UCSD-AML1 (cell line): ENCODE data around the gene FBL.
"Not testable (repeated sequence)": the region's sequence is repeated elsewhere in the genome, so short reads cannot be mapped to it uniquely, and the experiment has no call there.

Experiments
- DNase-seq: peaks from one replicate; lab custom pipeline; 2025; ENCODE audit not compliant: unreplicated experiment; lab: John Stamatoyannopoulos, UW

The FBL gene

DNA sequence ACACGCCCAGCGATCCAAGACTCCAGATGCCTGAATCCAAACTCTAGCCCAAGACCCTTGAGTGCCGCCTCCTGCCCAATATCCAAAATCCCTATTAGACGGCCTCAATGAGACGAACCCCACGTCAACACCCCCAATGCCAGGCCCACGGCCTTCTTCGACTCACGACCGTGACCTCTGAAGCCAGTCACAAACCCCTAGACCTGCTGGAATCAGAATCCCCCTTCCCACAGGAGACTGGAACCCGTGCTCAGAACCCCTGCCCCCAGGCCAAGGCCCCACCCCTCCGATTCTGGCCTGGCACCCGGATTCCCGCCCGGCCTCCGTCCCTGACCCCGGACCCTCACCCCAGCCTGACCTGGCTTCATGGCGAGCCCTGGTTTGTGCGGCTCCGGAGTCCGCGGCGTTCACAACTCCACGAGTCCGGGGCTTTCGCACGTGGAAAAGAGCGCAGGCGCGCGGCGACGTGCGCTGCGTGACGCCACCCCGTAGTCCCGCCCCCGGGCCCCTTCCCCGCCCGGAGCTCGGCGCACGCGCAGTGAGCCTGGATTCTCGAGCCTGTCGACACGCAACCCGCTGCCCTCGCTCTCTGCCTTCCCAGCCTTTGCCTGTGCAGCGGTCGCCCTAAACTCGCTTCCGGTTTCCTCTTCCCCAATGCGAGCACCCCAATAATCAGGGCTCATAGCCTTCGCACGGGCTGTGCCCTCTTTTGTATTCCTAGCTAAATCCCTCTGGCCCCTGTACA lies at the start of gene FBL:
FBL (minus strand) TSS at position 447 of the 745 bp plus-strand sequence; CDS start at position 368, 79 bp downstream.
- DNase-seq: peak; percentile 96

DNA sequence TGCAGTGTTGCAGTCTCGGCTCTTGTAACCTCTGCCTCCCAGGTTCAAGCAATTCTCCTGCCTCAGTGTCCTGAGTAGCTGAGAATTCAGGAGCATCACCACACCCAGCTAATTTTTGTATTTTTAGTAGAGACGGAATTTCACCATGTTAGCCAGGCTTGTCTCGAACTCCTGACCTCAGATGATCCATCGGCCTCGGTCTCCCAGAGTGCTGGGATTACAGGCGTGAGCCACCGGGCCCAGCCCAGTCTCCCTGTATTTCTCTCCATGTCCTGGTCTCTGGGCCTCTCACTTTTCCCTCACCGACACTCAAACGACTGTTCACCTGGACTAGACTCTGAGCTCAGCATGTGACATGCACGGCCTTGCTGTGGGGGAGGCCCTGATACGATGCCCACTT lies 48.9 kb upstream of the FBL start:
- not testable (repeated sequence) for DNase-seq

DNA sequence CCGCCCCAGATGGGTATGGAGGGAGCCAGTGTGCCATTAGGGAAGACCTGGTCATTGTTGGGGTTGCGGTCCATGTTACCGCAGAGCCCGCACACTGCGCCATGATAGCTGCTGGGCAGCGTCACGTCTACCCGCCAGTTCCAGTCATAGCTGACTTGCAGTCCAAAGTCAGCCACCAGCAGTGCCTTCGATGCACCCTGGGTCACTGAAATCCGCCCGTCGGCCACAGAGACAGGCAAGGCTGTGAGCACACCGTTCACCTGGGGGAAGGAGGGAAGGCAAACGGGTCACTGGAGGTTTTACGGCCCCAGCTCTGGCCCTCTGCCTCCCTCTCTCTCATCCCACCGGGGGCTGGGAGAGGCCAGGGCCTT lies 48.0 kb upstream of the FBL start:
- not testable (repeated sequence) for DNase-seq

DNA sequence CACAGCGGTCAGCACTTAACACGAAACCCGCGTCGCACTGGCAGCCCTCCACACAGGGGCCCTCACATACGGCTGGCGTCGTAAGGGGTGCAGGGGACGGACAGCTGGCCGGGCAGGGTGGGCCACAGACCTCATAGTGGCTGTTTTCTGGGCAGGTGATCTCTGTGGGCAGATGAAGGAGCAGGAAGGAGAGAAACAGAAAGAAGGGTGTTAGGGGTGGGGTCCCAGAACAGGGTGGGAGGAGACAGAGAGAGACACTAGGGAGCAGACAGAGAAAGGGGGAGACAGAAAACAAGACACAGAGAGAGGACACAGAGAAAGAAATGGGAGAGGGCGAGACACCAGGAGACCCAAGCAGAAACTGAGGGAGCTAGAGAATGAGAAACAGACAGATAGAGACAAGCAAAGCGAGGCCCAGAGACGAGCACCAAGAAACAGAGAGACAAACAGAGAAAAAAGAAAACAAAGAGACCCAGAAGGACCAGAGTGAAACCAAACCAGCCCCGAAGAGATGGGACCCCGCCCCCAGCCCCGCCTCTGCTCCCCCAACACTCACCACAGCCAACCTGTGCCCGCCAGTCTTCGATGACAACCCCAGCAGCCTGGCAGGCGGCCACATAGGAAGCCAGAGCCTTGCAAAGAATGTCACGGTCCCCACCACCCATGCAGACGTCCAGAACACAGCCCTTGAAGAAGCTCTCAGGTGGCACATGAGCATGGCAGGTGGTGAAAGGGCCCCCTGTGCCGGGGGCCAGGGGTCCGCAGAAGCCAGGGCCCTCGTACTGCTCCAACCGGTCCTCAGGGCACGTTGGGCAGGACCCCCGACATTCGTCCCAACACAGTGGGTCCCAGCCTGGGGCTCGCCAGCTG lies 47.4 kb upstream of the FBL start:
- DNase-seq: not testable (repeated sequence)

DNA sequence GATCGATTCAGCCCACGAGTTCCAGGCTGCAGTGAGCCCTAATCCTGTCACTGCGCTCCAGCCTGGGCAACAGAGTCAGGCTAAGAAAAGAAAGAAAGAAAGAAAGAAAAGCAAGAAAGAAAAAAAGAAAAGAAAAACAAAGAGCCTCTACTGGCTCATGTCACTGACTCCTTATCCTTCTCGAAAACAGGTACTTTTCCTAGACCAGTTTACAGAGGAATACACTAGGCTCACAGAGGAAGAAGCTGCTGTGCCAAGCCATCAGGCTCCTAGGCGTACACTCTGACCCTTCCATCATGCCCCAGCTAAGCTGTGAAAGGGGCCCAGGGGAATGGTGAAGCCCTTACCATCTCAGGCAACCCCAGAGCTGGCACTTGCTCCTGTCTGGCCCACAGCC lies 46.3 kb upstream of the FBL start:
- not testable (repeated sequence) for DNase-seq

DNA sequence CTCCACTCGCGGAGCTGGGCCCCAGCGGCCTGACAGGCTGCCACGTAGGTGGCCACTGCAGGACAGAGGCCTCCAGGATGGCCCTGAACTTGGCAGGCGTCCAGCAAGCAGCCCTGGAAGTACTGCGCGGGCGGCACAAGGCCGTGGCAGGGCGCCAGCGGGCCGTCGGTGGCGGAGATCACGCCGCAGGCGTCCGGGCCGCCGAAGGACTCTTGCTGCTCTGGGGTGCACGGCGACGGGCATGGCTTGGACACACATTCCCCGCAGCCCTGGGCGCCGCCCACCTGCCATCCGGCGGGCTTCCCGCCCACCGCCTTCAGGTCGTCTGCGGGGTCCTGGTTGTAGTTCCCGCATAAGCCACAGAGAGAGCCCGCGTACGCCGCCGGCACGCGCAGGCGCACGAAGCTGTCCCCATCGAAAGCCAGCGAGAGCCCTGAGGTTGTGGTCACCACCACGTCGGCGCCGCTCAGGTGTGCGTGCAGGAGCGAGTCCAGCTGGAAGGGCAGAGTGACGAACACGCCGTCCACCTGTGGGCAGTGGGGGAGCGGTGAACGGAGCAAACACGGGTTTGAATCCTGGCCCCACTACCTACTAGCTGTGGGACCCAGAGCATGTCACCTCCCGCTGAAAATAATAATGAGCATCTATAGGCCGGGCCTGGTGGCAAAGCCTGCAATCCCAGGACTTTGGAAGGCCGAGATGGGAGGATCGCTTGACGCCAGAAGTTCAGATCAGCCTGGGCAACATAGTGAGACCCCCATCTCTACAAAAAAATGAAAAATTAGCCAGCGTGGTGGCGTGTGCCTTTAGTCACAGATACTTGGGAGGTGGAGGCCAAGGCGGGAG lies 45.7 kb upstream of the FBL start:
- not testable (repeated sequence) for DNase-seq

DNA sequence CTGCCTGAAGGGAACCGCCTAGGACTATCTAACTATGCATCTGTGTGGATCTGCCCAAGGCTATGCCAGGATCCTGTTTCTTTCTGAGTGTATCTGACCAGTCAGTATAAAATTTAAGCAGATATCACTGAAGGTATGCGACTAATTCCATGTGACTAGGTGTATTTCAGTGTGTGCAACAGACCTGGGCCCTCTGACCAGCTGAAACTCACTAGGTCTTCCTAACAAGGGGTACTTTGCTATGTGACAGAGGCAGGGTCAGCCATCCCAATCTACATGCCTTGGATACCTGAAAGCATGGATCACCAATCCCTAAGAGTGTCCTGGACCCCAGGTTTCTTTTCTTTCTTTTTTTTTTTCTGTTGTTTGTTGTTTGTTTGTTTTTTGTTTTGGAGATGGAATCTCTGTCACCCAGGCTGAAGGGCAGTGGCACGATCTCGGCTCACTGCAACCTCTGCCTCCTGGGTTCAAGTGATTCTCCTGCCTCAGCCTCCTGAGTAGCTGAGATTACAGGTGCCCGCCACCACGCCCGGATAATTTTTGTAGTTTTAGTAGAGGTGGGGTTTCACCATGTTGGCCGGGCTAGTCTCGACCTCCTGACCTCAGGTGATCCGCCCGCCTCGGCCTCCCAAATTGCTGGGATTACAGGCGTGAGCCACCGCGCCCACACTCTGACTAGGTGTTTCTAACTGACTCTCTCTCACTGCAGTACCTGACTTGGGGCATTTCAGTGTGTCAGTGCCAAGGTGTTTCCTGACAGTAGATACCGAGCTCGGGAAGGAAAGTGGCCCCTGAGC lies 44.8 kb upstream of the FBL start:
- DNase-seq: no peak

DNA sequence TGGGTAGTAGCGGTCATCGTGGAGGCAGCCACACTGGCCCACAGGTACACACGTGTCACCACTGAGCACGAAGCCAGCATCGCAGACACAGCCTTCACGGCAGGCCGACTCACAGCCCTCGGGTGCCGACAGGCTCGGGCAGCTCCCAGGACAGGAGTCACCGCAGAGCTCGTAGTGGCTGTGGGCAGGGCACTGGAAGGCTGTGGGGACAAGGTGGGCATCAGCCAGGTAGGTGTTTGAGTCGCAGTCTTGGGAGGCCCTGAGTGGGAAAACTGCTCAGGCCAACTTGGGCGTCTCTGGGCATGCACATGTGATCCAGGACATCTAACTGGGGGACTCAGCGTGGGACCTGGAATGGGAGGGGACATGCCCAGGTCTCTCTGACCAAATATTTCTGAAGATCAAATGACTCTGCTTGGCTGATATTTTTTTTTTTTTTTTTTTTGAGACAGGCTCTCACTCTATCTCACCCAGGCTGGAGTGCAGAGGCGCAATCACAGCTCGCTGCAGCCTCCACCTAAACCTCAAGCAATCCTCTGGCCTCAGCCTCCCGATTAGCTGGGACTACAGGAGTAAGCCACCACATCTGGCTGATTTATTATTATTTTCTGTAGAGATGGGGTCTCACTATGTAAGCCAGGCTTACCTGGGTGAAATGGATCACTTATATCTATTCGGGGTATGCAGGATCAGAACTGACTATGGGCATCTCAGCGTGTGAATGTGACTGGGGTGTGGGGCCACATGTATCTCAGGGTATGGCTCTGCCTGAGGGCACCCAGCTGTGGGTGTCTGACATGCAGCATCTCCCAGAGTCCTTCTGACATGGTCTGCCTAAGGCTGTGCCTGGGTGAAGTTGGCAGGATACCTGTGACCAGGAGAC lies 43.9 kb upstream of the FBL start:
- DNase-seq: not testable (repeated sequence)

DNA sequence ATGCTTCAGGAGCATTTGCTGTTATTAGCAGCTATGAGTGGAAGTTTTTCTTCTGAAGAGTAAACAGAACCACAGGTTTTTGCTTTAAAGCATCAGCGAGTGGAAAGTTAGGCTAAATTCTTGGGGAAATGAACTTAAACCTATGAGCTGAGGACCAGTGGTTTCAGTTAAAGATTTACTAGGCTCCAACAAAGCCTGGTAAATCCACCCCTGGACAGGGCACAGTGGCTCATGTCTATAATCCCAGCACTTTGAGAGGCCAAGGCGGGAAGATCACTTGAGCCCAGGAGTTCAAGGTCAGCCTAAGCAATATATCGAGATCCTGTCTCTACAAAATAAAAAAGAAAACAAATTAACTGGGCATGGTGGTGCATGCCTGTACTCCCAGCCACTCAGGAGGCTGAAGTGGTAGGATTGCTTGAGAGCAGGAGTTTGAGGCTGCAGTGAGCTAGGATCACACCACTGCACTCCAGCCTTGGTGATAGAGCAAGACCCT lies 41.3 kb upstream of the FBL start:
- not testable (repeated sequence) for DNase-seq

DNA sequence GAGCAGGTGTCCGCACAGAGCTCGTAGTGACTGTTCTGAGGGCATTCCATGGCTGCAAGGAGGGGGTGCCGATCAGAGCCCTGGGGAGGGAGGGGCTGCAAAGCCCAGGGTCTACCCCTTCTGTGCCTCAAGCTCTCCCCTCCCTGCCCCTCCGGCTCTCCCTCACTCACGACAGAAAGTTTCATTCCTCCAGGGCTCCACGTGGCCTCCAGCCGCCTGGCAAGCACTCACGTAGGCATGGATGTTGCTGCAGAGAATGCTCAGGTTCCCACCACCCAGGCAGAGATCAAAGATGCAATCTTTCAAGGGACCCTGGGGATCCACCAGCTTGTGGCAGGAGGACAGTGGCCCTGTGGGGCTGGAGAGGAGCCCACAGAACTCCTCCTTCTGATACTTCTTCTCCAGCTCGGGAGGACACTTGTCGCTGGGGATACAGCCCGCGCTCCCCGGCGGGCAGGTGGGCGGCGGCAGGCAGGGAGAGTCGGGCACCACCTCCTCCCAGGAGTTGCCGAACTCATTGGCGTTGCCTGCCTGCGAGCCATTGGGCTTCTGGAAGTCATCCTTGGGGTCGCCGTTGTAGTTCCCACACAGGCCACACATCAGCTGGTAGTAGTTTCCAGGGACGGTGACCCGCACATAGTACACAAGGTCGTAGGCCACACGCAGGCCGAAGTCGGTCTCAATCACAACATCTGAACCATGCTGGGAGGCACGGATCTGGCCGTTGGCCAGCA lies 39.8 kb upstream of the FBL start:
- not testable (repeated sequence) for DNase-seq

DNA sequence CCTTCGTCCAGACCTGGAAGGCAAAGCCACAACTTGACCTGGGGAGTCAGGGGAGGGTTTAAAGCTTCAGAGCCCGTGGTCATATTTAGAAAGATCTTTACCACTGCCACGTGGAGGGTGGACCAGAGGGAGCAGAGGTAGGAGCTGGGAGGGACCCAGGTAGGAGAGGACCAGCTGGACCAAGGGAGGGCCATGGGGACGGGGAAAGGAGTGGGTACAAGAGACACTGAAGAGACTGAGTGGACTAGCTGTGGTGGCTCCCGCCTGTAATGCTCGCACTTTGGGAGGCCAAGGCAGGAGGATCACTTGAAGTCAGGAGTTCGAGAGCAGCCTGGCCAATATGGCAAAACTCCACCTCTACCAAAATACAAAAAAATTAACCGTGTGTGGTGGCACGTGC lies 38.5 kb upstream of the FBL start:
- not testable (repeated sequence) for DNase-seq

DNA sequence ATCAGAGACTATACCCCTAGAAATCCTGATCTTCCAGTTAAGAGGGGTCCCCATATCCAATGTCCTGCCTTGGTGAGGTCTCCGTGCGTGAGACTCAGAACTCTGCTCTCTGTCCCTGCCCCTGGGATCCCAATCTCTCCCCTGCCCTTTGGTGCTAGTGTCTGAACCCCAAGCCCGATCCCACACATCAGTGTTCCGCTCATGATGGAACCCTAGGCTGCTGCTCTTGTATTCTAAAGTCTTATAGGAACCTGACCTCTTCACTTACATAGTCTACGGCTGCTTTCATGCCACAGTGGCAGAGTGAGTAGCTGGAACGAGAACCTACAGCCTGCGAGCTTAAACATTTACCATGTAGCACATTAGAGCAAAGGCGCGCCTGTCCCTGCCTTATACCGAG lies 36.5 kb upstream of the FBL start:
- DNase-seq: not testable (repeated sequence)

DNA sequence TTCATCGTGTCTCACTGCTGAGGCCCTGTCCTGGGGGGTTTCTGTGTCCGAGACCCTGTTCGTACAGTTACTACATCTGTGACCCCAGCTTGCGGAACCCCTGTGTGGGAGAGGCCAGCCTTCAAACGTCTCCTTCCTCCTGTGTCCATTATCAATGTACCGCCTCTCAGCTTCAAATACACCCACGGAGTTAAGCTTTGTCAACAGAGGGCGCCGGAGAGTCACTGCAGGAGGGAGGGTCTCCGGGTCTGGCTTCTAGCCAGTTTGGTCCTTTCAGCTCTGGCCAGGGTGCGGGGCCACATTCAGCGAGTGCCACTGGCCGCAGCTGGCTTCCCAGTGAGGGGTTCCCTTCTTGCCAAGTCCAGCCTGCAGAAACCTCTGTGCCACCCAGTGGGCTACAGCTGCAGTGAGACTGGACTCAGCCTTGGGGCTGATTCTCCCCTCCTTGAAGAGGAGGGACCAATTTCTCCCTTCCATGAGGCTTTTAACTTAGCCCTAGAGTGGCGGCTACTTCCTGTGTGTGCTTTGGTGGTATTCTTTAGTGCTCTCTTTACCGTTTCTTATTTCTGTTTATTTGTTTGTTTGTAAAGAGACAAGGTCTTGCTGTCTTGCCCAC lies 35.4 kb upstream of the FBL start:
- peak; percentile 39 for DNase-seq

DNA sequence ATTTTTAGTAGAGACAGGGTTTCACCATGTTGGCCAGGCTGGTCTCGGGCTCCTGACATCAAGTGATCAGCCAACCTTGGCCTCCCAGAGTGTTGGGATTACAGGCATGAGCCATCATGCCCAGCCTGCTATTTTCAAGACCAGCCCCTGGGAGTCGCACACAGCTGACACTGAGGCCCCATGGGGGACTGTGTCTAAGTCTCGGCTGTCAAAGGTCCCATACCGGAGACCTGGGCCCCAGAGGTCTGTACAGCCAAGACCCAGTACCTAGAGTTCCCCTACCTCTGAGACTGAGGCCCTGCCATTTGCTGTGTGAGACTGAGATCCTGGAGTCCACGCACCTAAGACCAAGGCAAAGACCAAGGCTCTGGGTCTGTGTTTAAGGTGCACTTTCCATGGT lies 34.1 kb upstream of the FBL start:
- not testable (repeated sequence) for DNase-seq

DNA sequence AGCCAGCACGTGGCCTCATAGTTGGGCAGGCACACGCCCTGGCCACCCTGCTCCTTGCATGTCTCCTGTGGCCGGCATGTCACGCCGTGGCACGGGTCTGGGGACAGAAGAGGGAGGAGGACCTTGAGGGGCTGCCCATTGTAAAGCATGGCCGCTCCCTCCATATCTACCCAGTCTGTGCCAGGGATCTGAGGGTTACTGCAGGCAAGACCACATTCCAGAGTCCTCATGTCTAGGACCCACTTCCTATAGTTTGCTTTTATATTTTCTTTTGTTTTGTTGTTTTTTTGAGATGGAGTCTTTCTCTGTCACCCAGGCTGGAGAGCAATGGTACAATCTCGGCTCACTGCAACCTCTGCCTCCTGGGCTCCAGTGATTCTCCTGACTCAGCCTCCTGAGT lies 33.6 kb upstream of the FBL start:
- not testable (repeated sequence) for DNase-seq

DNA sequence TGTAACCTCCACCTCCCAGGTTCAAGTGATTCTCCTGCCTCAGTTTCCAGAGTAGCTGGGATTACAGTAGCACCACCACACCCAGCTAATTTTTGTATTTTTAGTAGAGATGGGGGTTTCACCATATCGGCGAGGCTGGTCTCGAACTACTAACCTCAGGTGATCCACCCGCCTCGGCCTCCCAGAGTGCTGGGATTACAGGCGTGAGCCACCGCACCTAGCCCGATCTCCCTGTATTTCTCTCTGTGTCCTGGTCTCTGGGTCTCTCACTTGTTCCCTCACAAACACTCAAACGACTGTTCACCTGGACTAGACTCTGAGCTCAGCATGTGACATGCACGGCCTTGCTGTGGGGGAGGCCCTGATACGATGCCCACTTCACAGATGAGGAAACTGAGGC lies 32.7 kb upstream of the FBL start:
- not testable (repeated sequence) for DNase-seq

DNA sequence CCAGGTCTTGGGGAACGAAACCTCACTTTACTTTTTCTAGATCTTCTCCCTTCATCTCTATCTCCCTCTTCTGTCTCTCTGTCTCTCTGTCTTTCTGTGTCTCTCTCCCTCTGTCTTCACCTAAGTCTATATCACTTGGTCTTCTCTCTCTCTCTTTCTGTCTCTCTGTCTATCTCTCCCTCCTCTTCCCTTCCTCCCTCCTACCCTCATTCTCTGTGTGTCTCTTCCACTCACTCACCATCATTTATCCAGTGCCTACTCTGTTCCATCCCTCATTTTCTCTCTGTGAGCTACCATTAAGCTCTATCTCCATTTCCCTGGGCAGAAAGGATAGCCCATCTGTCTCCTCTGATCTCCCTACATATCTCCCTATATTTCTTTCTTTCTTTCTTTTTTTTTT lies 32.2 kb upstream of the FBL start:
- DNase-seq: no peak

DNA sequence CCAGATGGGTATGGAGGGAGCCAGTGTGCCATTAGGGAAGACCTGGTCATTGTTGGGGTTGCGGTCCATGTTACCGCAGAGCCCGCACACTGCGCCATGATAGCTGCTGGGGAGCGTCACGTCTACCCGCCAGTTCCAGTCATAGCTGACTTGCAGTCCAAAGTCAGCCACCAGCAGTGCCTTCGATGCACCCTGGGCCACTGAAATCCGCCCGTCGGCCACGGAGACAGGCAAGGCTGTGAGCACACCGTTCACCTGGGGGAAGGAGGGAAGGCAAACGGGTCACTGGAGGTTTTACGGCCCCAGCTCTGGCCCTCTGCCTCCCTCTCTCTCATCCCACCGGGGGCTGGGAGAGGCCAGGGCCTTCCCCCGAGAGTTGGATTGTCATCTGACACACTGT lies 31.8 kb upstream of the FBL start:
- DNase-seq: not testable (repeated sequence)
